GM21825 (cell line): ENCODE data around the gene LINGO4.
A peak's percentile ranks its signal among the peaks of the same experiment; 100 is the strongest.
"Not testable (repeated sequence)": the region's sequence is repeated elsewhere in the genome, so short reads cannot be mapped to it uniquely, and the experiment has no call there.

Experiments
- ATAC-seq: cut with Tn5 transposase; IDR thresholded peaks from one replicate; pipeline ENCODE4 v1.9.1; 2021; ENCODE audit warnings: mild to moderate bottlenecking, moderate library complexity; ENCODE audit not compliant: unreplicated experiment

Gene LINGO4

GRCh38 chr1:151787689-151788088, 17.5 kb downstream of the LINGO4 start:
- ATAC-seq: no peak

- no peak for ATAC-seq
These were observed 21.4 kb downstream of the LINGO4 start for GRCh38 chr1:151783796-151784195.

- ATAC-seq: no peak
These were observed 22.5 kb downstream of the LINGO4 start for GRCh38 chr1:151782741-151783140.

- ATAC-seq: not testable (repeated sequence)
These were observed 23.2 kb downstream of the LINGO4 start for GRCh38 chr1:151782026-151782425.

GRCh38 chr1:151780736-151781135, 24.5 kb downstream of the LINGO4 start:
- not testable (repeated sequence) for ATAC-seq

GRCh38 chr1:151779852-151780251, 25.4 kb downstream of the LINGO4 start:
- no peak for ATAC-seq

GRCh38 chr1:151777317-151777716, 27.9 kb downstream of the LINGO4 start:
- ATAC-seq: no peak

- no peak for ATAC-seq
These were observed 28.6 kb downstream of the LINGO4 start for GRCh38 chr1:151776665-151777062.

- no peak for ATAC-seq
These were observed 29.1 kb downstream of the LINGO4 start for GRCh38 chr1:151775894-151776664.

- no peak for ATAC-seq
These were observed 30.8 kb downstream of the LINGO4 start for GRCh38 chr1:151774256-151774922.

- no peak for ATAC-seq
These were observed 31.5 kb downstream of the LINGO4 start for GRCh38 chr1:151773702-151774101.

- ATAC-seq: not testable (repeated sequence)
These were observed 35.9 kb downstream of the LINGO4 start for GRCh38 chr1:151769270-151769669.

- ATAC-seq: not testable (repeated sequence)
These were observed 36.7 kb downstream of the LINGO4 start for GRCh38 chr1:151768351-151769066.

GRCh38 chr1:151763990-151764389, 41.2 kb downstream of the LINGO4 start:
- ATAC-seq: no peak

- ATAC-seq: peak; percentile 96
These were observed 42.0 kb downstream of the LINGO4 start, which contains the start of gene MRPL9 for GRCh38 chr1:151762941-151763921. Gene MRPL9 (minus strand): TSS chr1:151763496. CDS start chr1:151763479, 17 bp downstream.

- no peak for ATAC-seq
These were observed 44.4 kb downstream of the LINGO4 start for GRCh38 chr1:151760597-151761385.

- no peak for ATAC-seq
These were observed 46.0 kb downstream of the LINGO4 start for GRCh38 chr1:151759241-151759640.

- no peak for ATAC-seq
These were observed 48.9 kb downstream of the LINGO4 start for GRCh38 chr1:151756291-151756690.
